HCT116 (cell line): ENCODE data around the gene NMU. TPM values are rescaled to one million over a fixed set of nuclear protein-coding genes. Genes with fewer than 3 reads are reported as not detected.

Source experiments
- ATAC-seq: fragments of 200-7000 bp; cut with Tn5 transposase; 2 replicates; pipeline ENCODE4 v1.9.1; 2020; ENCODE audit warnings: mild to moderate bottlenecking, moderate library complexity
- BruUV-seq: library from RNA; stranded (reverse); fragments of 400-500 nt; replicated peaks from 2 replicates; lab custom pipeline; 2021; lab: Mats Ljungman, UMichigan
- CTCF ChIA-PET: fragments of 300-600 bp; sonication (Branson Sonifier 250); formaldehyde crosslinking; loops from one replicate; lab custom pipeline; 2021; ENCODE audit warnings: antibody characterized with exemption; lab: Charles Lee
- POLR2A ChIA-PET: fragments of 300-600, 350-600 bp; sonication (Branson Sonifier 250); formaldehyde crosslinking; loops from one replicate; lab custom pipeline; 2021; ENCODE audit warnings: antibody characterized with exemption; lab: Charles Lee
- RAD21 ChIA-PET, 2 experiments: fragments of 300-600 bp; sonication (Branson Sonifier 250); formaldehyde crosslinking; loops; one replicate each; lab custom pipeline; 2023; ENCODE audit warnings: low total read pairs in 2 of 2; ENCODE audit not compliant: uncharacterized antibody in 2 of 2, unreplicated experiment in 2 of 2, low non-redundant PET in 1 of 2; lab: Charles Lee
- DNase-seq: peaks from one replicate; pipeline ENCODE4 v3.0.0-alpha.2; 2010; ENCODE audit warnings: low read depth, low spot score
- H2AFZ ChIP-seq: fragments of 200-600 bp; shearing (Covaris generic), sonication (generic); 2 replicates; pipeline ENCODE4 v1.6.1; 2017; ENCODE audit warnings: low read depth, mixed run types, mixed read lengths, antibody characterized with exemption, low read length; ENCODE audit not compliant: poor library complexity, severe bottlenecking
- H3K27ac ChIP-seq: 2 replicates; pipeline ENCODE4 v1.5.1; 2012; ENCODE audit warnings: low read depth, low read length
- H3K27me3 ChIP-seq: fragments of 200-600 bp; sonication (generic); 2 replicates; pipeline ENCODE4 v1.6.1; 2016; ENCODE audit warnings: mixed run types, low read length, mixed read lengths; ENCODE audit not compliant: insufficient read depth
- H3K36me3 ChIP-seq, 2 experiments: fragments of 200-500 bp in 1 of 2; fragments of 200-600 bp in 1 of 2; sonication (Bioruptor generic) in 1 of 2; sonication (generic) in 1 of 2; 2 replicates each; pipeline versions ENCODE4 v1.5.1 to v1.6.1; 2014 to 2016; ENCODE audit warnings: low read length in 2 of 2, inconsistent platforms in 1 of 2, mixed read lengths in 1 of 2, mixed run types in 1 of 2; ENCODE audit not compliant: insufficient read depth in 2 of 2, control insufficient read depth in 1 of 2
- H3K4me1 ChIP-seq, 2 experiments: fragments of 200-600 bp in 1 of 2; sonication (generic) in 1 of 2; 2 replicates each; pipeline versions ENCODE4 v1.5.1 to v1.6.1; 2012 to 2017; ENCODE audit warnings: low read length in 2 of 2, inconsistent platforms in 1 of 2, mild to moderate bottlenecking in 1 of 2, mixed read lengths in 1 of 2, mixed run types in 1 of 2, moderate library complexity in 1 of 2; ENCODE audit not compliant: insufficient read depth in 2 of 2, control insufficient read depth in 1 of 2
- H3K4me2 ChIP-seq: fragments of 200-600 bp; sonication (generic); 2 replicates; pipeline ENCODE4 v1.6.1; 2017; ENCODE audit warnings: mixed run types, low read length, mixed read lengths
- H3K4me3 ChIP-seq, 2 experiments: fragments of 200-600 bp in 1 of 2; sonication (generic) in 1 of 2; replicated peaks in 1 of 2; 2 replicates each; pipeline ENCODE4 v1.5.1; 2011 to 2016; ENCODE audit warnings: low read length in 2 of 2, control low read depth in 1 of 2, low read depth in 1 of 2, mild to moderate bottlenecking in 1 of 2, mixed read lengths in 1 of 2, mixed run types in 1 of 2
- H3K79me2 ChIP-seq: fragments of 200-600 bp; sonication (generic); 2 replicates; pipeline ENCODE4 v1.6.1; 2017; ENCODE audit warnings: mild to moderate bottlenecking, mixed run types, low read length, moderate library complexity, mixed read lengths; ENCODE audit not compliant: insufficient read depth
- H3K9ac ChIP-seq: fragments of 200-600 bp; sonication (generic); 2 replicates; pipeline ENCODE4 v1.6.1; 2016; ENCODE audit warnings: low read length, mixed read lengths
- H3K9me2 ChIP-seq: fragments of 200-600 bp; sonication (generic), shearing (Covaris generic); 2 replicates; pipeline ENCODE4 v1.6.1; 2017; ENCODE audit warnings: mixed run types, mild to moderate bottlenecking, moderate library complexity; ENCODE audit not compliant: insufficient read depth
- H3K9me3 ChIP-seq, 2 experiments: fragments of 200-500 bp in 1 of 2; fragments of 200-600 bp in 1 of 2; sonication (Bioruptor generic) in 1 of 2; sonication (generic) in 1 of 2; 2 replicates each; pipeline ENCODE4 v1.6.1; 2014 to 2017; ENCODE audit warnings: low read length in 2 of 2, mixed read lengths in 2 of 2, inconsistent platforms in 1 of 2, low read depth in 1 of 2, mild to moderate bottlenecking in 1 of 2, mixed run types in 1 of 2, moderate library complexity in 1 of 2; ENCODE audit not compliant: control insufficient read depth in 1 of 2, insufficient read depth in 1 of 2
- H4K20me1 ChIP-seq: fragments of 200-600 bp; sonication (generic), shearing (Covaris generic); 2 replicates; pipeline ENCODE4 v1.6.1; 2017; ENCODE audit warnings: mixed run types, mild to moderate bottlenecking, moderate library complexity; ENCODE audit not compliant: insufficient read depth
- ATF3 ChIP-seq: IDR thresholded peaks from 2 replicates; pipeline ENCODE4 v1.6.1; 2012
- EZH2 ChIP-seq: fragments of 200-600 bp; sonication (generic); IDR thresholded peaks from 2 replicates; pipeline ENCODE4 v1.6.1; 2017; ENCODE audit warnings: antibody characterized with exemption, mixed run types
- POLR2AphosphoS5 ChIP-seq: IDR thresholded peaks from 2 replicates; pipeline ENCODE4 v1.6.1; 2011; ENCODE audit warnings: mild to moderate bottlenecking, low read depth, low read length, moderate library complexity
- RAD21 ChIP-seq: IDR thresholded peaks from 2 replicates; pipeline ENCODE4 v1.6.1; 2012; ENCODE audit warnings: low read depth, mild to moderate bottlenecking
- SP1 ChIP-seq: IDR thresholded peaks from 2 replicates; pipeline ENCODE4 v1.6.1; 2012; ENCODE audit warnings: low read depth
- TCF7L2 ChIP-seq: IDR thresholded peaks from 2 replicates; pipeline ENCODE4 v1.7.0; 2011; ENCODE audit warnings: borderline replicate concordance, inconsistent platforms; ENCODE audit not compliant: insufficient read depth, insufficient read length; ENCODE audit errors: extremely low read depth
- ZBTB33 ChIP-seq: IDR thresholded peaks from 2 replicates; pipeline ENCODE4 v1.6.1; 2011; ENCODE audit warnings: mild to moderate bottlenecking, low read length, moderate library complexity; ENCODE audit not compliant: insufficient replicate concordance; ENCODE audit errors: extremely low read depth
- intact Hi-C: fragments of 100-400 bp; cut with micrococcal nuclease; formaldehyde crosslinking; loops from 2 replicates; pipeline ENCODE4 v1.10.0; 2022
- total RNA-seq: library from RNA; stranded (reverse); gene quantifications from one replicate; pipeline ENCODE4 v1.2.1, GENCODE V29; 2021; ENCODE audit not compliant: unreplicated experiment

Gene NMU
- total RNA-seq, 1 experiment from 2014 or later: 81.1 TPM

- no peak for ATAC-seq
- H3K4me2 ChIP-seq: peak overlapping the region; percentile 88
Measured at GRCh38 chr4:55636656-55636999, 530 bp upstream of the NMU start.

More at GRCh38 chr4:55636656-55636999, 530 bp upstream of the NMU start:
- no peaks in the 10 kb centered on the region for H3K27me3 ChIP-seq
- peaks cover 42% of the 10 kb centered on the region for H3K79me2 ChIP-seq
- no peaks in the 10 kb centered on the region for H3K36me3 ChIP-seq
- H3K4me3 ChIP-seq: peak overlapping the region; percentile 77 to 78
- H3K27ac ChIP-seq: peak overlapping the region; percentile 49
- BruUV-seq: no TSS peak
- TF ChIP-seq ZBTB33 (no peak), POLR2AphosphoS5 (no peak), RAD21 (no peak), ATF3 (no peak), EZH2 (no peak), TCF7L2 (no peak), SP1 (no peak)
- H3K9me3 ChIP-seq: no peaks in the 10 kb centered on the region
- ChIA-PET CTCF (no interaction called here), POLR2A (no interaction called here), RAD21 (interaction anchor here in 1 of 2 experiments (0.8 kb wide), 1 partner anchor 27 kb away, joined by 3 read pairs; no protein-coding TSS in a partner anchor)
- H2AFZ ChIP-seq: peak overlapping the region; percentile 68
- intact Hi-C loops: loop anchor here (5.0 to 10.0 kb wide), 3 partner anchors 92 to 292 kb away; partner anchors contain the start of genes CLOCK and SRD5A3
- no peak for DNase-seq
- H4K20me1 ChIP-seq: no peaks in the 10 kb centered on the region
- no peaks in the 10 kb centered on the region for H3K9me2 ChIP-seq
- H3K4me1 ChIP-seq: peaks cover 22 to 34% of the 10 kb centered on the region in 2 experiments
- peak overlapping the region; percentile 88 for H3K9ac ChIP-seq
